Stomach (tissue), 9 donors: ENCODE measurements around the gene CLCA1. TPM values are rescaled to one million over a fixed set of nuclear protein-coding genes. Genes with fewer than 3 reads are reported as not detected.
A peak's percentile ranks its signal among the peaks of the same experiment; 100 is the strongest.

Experiments used
- DNase-seq, 2 donors: peaks; one replicate each; pipeline versions ENCODE4 v3.0.0 to v3.0.0-alpha.2; 2013 to 2019
- H3K27ac ChIP-seq, 5 donors: fragments of 200-600 bp in 4 of 5; sonication (generic) in 4 of 5; one replicate each; pipeline ENCODE4 v1.5.1; 2013 to 2019; ENCODE audit warnings: mild to moderate bottlenecking in 1 of 5, moderate library complexity in 1 of 5
- H3K27me3 ChIP-seq, 3 donors: fragments of 200-600 bp; sonication (generic); one replicate each; pipeline ENCODE4 v1.5.1; 2017 to 2019; ENCODE audit warnings: mixed run types in 1 of 3
- H3K36me3 ChIP-seq, 4 donors: fragments of 200-600 bp; sonication (generic); 1 replicate in 3 of 4; 2 replicates in 1 of 4; pipeline ENCODE4 v1.5.1; 2016 to 2019
- H3K4me1 ChIP-seq, 4 donors: fragments of 200-600 bp; sonication (generic); one replicate each; pipeline ENCODE4 v1.5.1; 2016 to 2019
- H3K4me3 ChIP-seq, 4 donors: fragments of 200-600 bp; sonication (generic) in 3 of 4; one replicate each; pipeline ENCODE4 v1.5.1; 2016 to 2019; ENCODE audit warnings: mild to moderate bottlenecking in 1 of 4
- H3K9me3 ChIP-seq, 4 donors: fragments of 200-600 bp; sonication (generic); one replicate each; pipeline ENCODE4 v1.5.1; 2016 to 2019
- EP300 ChIP-seq: sonication (generic); formaldehyde crosslinking; IDR thresholded peaks from one replicate; pipeline ENCODE4 v1.6.1; 2017; ENCODE audit warnings: antibody characterized with exemption
- POLR2A ChIP-seq, 4 donors: fragments of 450-650 bp; IDR thresholded peaks; one replicate each; pipeline ENCODE4 v1.6.1; 2016; ENCODE audit warnings: antibody characterized with exemption in 4 of 4, control low read depth in 2 of 4, mild to moderate bottlenecking in 1 of 4, moderate library complexity in 1 of 4
- POLR2AphosphoS5 ChIP-seq, 3 donors: sonication (generic); formaldehyde crosslinking; IDR thresholded peaks; one replicate each; pipeline ENCODE4 v1.6.1; 2016; ENCODE audit warnings: antibody characterized with exemption in 3 of 3
- WGBS, 5 donors: extraction: QIAGEN DNeasy Blood & Tissue Kit in 3 of 5; methylation state at CpG; one replicate each; pipeline versions ENCODE4 v1.1.5 to v1.1.7; 2013 to 2018; 5-methylcytosine and 5-hydroxymethylcytosine counted together
- intact Hi-C: fragments of 100-400 bp; cut with DNase I; formaldehyde crosslinking; loops from one replicate; pipeline ENCODE4 v1.15.1; 2023; ENCODE audit warnings: low total_unique reads
- polyA plus RNA-seq, 3 donors: library from polyadenylated mRNA; stranded (reverse); fragments of 200-250 nt; gene quantifications; one replicate each; pipeline ENCODE4 v1.2.3, GENCODE V29; 2013
- total RNA-seq, 5 donors: library from RNA; depleted of rRNA; stranded (reverse); fragments of >200 nt; gene quantifications; one replicate each; pipeline versions ENCODE4 v1.1.0 to v1.2.3, GENCODE V29; 2014 to 2016
- TF ChIP-seq, protein P1 (sequence below), 7 experiments: fragments of 450-650 bp in 4 of 7; fragments of 200-600 bp in 3 of 7; sonication (generic) in 3 of 7; IDR thresholded peaks; one replicate each; pipeline ENCODE4 v1.5.1; 2016 to 2019; ENCODE audit warnings: antibody characterized with exemption in 7 of 7, control low read depth in 2 of 7, mild to moderate bottlenecking in 1 of 7
- donor health status: healthy with polysubstance abuse.
- donor health status: Bipolar disorder and iron deficiency.
- donor health status: healthy.

Gene CLCA1
- total and polyA plus RNA-seq, 8 donors = 0.12 to 89.8 (median 13.0) TPM; not detected in 4

DNA sequence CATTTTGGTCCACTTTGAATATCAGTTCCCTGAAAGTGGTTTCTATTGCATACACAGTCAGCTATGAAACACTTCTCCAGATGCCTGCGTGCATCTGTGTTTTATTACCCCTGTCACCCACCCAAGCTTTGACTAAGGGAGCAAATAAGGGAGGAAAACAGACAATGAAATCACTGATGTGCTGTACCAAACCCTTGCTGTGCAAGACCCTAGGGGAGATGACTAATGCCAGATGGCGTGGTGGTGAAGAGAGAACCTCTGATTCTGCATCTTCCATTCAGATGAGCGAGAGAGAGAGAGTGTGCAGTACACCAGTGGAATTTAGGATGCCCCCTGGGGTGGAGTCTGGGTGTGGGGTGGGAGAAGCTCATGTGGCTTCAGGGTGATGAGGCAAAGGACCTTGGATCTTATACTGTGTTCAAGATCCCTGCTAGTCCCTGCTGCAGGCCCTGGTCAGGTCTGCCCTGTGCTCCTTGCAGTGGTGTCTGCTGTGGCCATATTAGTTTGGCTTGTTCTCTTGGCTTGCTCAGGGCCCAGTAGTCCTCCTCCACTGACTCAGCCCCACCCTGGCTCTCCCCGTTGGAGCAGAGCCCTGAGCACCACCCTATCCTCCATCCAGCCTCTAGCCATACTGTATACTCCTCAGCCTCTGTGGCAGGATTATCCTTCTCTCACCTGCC lies 18.5 kb downstream of the CLCA1 start:
- Histone ChIP-seq H3K36me3 (no peaks in the 10 kb centered on the region), H3K4me3 (no peak overlapping the region), H3K27ac (no peak overlapping the region), H3K27me3 (no peaks in the 10 kb centered on the region), H3K9me3 (no peaks in the 10 kb centered on the region), H3K4me1 (no peaks in the 10 kb centered on the region)
- intact Hi-C loops = no loop called here
- 70 to 83% (median 73%) methylated on average over 4 of the region's 4 CpGs for WGBS, 5 donors
- TF ChIP-seq POLR2AphosphoS5 (IDR thresholded peaks at IDR 0.05) = no peak
- no peak for TF ChIP-seq EP300
- TF ChIP-seq POLR2A (IDR thresholded peaks at IDR 0.05) = no peak
- TF ChIP-seq, protein P1, sequence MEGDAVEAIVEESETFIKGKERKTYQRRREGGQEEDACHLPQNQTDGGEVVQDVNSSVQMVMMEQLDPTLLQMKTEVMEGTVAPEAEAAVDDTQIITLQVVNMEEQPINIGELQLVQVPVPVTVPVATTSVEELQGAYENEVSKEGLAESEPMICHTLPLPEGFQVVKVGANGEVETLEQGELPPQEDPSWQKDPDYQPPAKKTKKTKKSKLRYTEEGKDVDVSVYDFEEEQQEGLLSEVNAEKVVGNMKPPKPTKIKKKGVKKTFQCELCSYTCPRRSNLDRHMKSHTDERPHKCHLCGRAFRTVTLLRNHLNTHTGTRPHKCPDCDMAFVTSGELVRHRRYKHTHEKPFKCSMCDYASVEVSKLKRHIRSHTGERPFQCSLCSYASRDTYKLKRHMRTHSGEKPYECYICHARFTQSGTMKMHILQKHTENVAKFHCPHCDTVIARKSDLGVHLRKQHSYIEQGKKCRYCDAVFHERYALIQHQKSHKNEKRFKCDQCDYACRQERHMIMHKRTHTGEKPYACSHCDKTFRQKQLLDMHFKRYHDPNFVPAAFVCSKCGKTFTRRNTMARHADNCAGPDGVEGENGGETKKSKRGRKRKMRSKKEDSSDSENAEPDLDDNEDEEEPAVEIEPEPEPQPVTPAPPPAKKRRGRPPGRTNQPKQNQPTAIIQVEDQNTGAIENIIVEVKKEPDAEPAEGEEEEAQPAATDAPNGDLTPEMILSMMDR (IDR thresholded peaks at IDR 0.05) = no peak
- DNase-seq = peak in 1 of 2 donors; percentile 47

DNA sequence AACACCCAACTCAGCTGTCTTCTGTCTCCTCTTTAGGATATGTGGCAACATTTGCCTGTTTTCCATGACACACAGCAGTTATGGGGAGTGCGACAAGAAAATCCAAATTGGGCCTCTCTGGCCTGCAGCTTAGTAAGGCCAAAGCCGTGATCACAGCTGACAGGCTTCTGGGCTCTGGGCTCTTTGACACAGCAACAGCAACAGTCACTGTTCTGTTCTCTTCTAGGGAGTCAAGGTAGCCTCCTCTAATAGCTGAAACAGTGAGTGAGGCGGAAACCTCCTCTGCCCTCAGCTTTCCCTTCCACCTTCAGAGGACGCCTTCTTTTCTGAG lies 19.0 kb downstream of the CLCA1 start:
- no peak for DNase-seq
- Histone ChIP-seq H3K27ac (no peak overlapping the region), H3K36me3 (no peaks in the 10 kb centered on the region), H3K27me3 (no peaks in the 10 kb centered on the region), H3K4me1 (no peaks in the 10 kb centered on the region), H3K4me3 (no peak overlapping the region), H3K9me3 (no peaks in the 10 kb centered on the region)
- intact Hi-C loops = no loop called here
- 89 to 94% (median 93%) methylated on average over 4 of the region's 4 CpGs for WGBS, 5 donors
- TF ChIP-seq EP300 = no peak
- no peak for TF ChIP-seq POLR2AphosphoS5 (IDR thresholded peaks at IDR 0.05)
- TF ChIP-seq, protein P1 (IDR thresholded peaks at IDR 0.05) = no peak
- TF ChIP-seq POLR2A (IDR thresholded peaks at IDR 0.05) = no peak

DNA sequence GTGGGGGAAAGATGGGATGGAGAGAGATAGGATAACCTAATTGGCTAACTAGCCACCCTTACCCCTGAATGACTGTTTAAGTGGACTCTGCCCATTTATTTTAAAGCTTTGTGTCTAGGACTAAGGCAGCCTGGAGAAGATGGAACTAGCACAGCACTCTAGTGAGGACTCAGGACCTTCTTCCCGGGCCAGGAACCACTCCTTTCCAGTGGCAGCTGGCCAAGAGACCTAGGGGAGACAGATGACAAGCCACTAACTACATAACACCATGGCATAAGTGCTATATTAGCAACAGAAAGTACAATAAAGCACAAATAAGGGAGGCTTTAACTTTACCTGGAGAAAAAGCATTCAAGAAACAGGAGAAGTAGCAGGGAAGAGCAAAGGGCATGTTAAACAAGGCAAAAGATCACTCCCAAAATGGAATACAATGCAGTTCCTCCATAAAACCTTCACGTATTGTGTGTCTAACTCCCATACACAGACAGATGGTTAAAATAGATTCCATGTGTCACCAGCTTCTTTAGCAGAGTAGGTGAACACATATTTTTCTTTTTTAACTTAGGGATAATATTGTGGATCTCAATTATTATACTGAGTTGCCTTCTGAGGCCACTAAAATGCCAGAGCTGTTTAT lies 20.6 kb downstream of the CLCA1 start:
- Histone ChIP-seq H3K36me3 (no peaks in the 10 kb centered on the region), H3K4me3 (no peak overlapping the region), H3K27ac (no peak overlapping the region), H3K9me3 (no peaks in the 10 kb centered on the region), H3K4me1 (no peaks in the 10 kb centered on the region), H3K27me3 (no peaks in the 10 kb centered on the region)
- 41 to 63% (median 52%) methylated on average over 2 of the region's 2 CpGs for WGBS, 5 donors
- DNase-seq = no peak
- intact Hi-C loops = no loop called here
- TF ChIP-seq POLR2AphosphoS5 (IDR thresholded peaks at IDR 0.05) (no peak), EP300 (no peak), POLR2A (IDR thresholded peaks at IDR 0.05) (no peak)
- TF ChIP-seq, protein P1 (IDR thresholded peaks at IDR 0.05) = no peak

DNA sequence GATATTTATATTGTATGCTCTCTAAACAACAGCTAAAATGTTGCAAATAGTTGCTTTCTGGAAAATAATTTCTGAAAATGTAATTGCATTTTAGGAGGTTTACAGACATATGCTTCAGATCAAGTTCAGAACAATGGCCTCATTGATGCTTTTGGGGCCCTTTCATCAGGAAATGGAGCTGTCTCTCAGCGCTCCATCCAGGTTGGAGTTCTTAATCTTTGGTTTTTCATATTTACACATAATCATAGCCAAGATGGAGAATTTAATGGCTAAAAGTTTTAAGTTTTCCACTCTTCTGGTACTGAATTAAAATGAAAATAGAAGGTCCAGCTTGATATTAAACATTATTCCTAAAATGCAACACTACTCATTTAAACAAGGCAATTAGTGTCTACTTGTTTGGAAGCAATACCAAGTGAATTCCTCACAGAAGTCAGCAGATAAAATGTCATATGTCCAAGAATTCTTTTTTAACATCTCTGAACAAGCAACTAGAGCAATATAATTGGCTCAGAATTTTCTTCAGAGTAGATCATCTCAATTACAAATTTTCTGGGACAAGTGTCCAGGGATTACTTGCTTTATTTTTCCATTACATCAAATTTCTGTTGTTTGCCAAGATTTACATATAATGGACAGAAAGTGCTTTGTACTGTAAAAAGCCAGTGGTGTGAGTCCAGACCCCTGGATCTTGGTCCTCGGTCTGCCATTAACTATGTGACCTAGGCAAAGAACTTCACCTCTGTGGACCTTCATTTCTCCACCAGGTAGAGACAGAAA lies 22.6 kb downstream of the CLCA1 start:
- no peaks in the 10 kb centered on the region for H3K36me3 ChIP-seq
- no peak for DNase-seq
- H3K4me3 ChIP-seq = no peak overlapping the region
- TF ChIP-seq, protein P1 (IDR thresholded peaks at IDR 0.05) = no peak
- no peak for TF ChIP-seq POLR2A (IDR thresholded peaks at IDR 0.05)
- no peak for TF ChIP-seq EP300
- no peak for TF ChIP-seq POLR2AphosphoS5 (IDR thresholded peaks at IDR 0.05)
- no peaks in the 10 kb centered on the region for H3K4me1 ChIP-seq
- intact Hi-C loops = no loop called here
- H3K27ac ChIP-seq = no peak overlapping the region
- no peaks in the 10 kb centered on the region for H3K27me3 ChIP-seq
- H3K9me3 ChIP-seq = no peaks in the 10 kb centered on the region
- 70 to 85% (median 80%) methylated on average over 2 of the region's 2 CpGs for WGBS, 5 donors
